Mammary epithelial cell (primary cell): ENCODE data around the gene CTBP2.

Source experiments
- EZH2 ChIP-seq: IDR thresholded peaks from 2 replicates; pipeline ENCODE4 v1.6.1; 2012; ENCODE audit warnings: low read length, inconsistent platforms, borderline replicate concordance
- TF ChIP-seq, protein P1 (sequence below), 2 donors: IDR thresholded peaks in 1 of 2; conservative IDR thresholded peaks in 1 of 2; 2 replicates each; pipeline ENCODE4 v1.5.1; 2011 to 2012; ENCODE audit warnings: inconsistent platforms in 2 of 2, low read length in 2 of 2, mild to moderate bottlenecking in 2 of 2, control low read depth in 1 of 2, low read depth in 1 of 2; ENCODE audit not compliant: insufficient read depth in 1 of 2; ENCODE audit errors: extremely low read depth in 1 of 2

DNA sequence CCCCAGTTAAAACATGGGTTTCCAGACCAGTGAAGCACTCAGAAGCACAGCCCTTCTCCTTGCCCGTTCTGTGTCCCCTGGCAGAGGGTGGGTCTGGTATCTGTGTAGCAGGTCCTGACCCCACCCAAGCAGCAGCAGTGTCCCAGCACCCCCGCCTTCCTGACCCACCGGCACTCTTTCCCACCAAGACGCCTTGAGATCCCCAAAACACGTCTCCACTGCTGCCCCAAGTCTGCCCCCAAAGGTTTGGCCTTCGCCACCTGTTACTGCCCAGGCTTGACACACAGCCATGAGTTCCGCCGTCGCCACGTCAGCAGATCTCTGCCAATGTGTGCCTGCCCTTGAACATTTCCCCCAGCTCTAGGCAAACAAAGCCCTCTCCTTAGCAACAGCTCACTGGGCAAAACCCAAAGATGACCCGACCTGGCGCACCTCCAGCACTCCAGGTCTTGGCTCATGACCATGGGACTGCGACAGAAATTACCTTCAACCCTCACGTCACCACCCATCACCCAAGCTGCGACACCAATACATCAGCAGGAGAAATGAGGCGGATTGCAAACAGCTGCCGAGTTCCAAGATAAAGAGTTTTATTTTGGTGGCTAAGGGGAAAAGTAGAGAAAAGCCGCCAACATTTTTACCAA lies 75.6 kb downstream of the CTBP2 start:
- TF ChIP-seq, protein P1, sequence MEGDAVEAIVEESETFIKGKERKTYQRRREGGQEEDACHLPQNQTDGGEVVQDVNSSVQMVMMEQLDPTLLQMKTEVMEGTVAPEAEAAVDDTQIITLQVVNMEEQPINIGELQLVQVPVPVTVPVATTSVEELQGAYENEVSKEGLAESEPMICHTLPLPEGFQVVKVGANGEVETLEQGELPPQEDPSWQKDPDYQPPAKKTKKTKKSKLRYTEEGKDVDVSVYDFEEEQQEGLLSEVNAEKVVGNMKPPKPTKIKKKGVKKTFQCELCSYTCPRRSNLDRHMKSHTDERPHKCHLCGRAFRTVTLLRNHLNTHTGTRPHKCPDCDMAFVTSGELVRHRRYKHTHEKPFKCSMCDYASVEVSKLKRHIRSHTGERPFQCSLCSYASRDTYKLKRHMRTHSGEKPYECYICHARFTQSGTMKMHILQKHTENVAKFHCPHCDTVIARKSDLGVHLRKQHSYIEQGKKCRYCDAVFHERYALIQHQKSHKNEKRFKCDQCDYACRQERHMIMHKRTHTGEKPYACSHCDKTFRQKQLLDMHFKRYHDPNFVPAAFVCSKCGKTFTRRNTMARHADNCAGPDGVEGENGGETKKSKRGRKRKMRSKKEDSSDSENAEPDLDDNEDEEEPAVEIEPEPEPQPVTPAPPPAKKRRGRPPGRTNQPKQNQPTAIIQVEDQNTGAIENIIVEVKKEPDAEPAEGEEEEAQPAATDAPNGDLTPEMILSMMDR (conservative IDR thresholded peaks at IDR 0.05 in 1 of 2, IDR thresholded peaks at IDR 0.05 in 1 of 2; ENCODE audit: extremely low read depth in 1 of 2, insufficient read depth in 1 of 2, low read depth in 1 of 2, low read length in 2 of 2) = no peak
- no peak for TF ChIP-seq EZH2
